Smooth muscle cell (in vitro differentiated cells): Measurements from ENCODE around the gene TSPAN7. TPM values are rescaled to one million over a fixed set of nuclear protein-coding genes. Genes with fewer than 3 reads are reported as not detected.

Source experiments
- DNase-seq: peaks from one replicate; lab custom pipeline; 2025; ENCODE audit not compliant: unreplicated experiment; lab: John Stamatoyannopoulos, UW
- H2AFZ ChIP-seq: fragments of 200-600 bp; sonication (generic); 2 replicates; pipeline ENCODE4 v1.6.0; 2016; ENCODE audit warnings: antibody characterized with exemption, low read depth, mild to moderate bottlenecking
- H3F3A ChIP-seq: fragments of 200-600 bp; sonication (generic); 2 replicates; pipeline ENCODE4 v1.6.0; 2017; ENCODE audit warnings: antibody characterized with exemption, low read depth
- H3K27ac ChIP-seq: fragments of 200-600 bp; sonication (generic); 2 replicates; pipeline ENCODE4 v1.5.1; 2016; ENCODE audit warnings: low read depth, mild to moderate bottlenecking
- H3K27me3 ChIP-seq: fragments of 200-600 bp; sonication (generic); 2 replicates; pipeline ENCODE4 v1.6.1; 2016; ENCODE audit warnings: low read depth, mild to moderate bottlenecking
- H3K36me3 ChIP-seq: fragments of 200-600 bp; sonication (generic); 2 replicates; pipeline ENCODE4 v1.5.1; 2016; ENCODE audit warnings: low read depth
- H3K4me1 ChIP-seq: fragments of 200-600 bp; sonication (generic); 2 replicates; pipeline ENCODE4 v1.5.1; 2016; ENCODE audit warnings: low read depth
- H3K4me2 ChIP-seq: fragments of 200-600 bp; sonication (generic); 2 replicates; pipeline ENCODE4 v1.6.0; 2016; ENCODE audit warnings: mild to moderate bottlenecking
- H3K4me3 ChIP-seq: fragments of 200-600 bp; sonication (generic); 2 replicates; pipeline ENCODE4 v1.5.1; 2016; ENCODE audit warnings: mild to moderate bottlenecking
- H3K79me2 ChIP-seq: fragments of 200-600 bp; sonication (generic); 2 replicates; pipeline ENCODE4 v1.6.0; 2016; ENCODE audit warnings: low read depth, mild to moderate bottlenecking
- H3K9ac ChIP-seq: fragments of 200-600 bp; sonication (generic); 2 replicates; pipeline ENCODE4 v1.6.0; 2016; ENCODE audit warnings: low read depth
- H3K9me3 ChIP-seq: fragments of 200-600 bp; sonication (generic); replicated peaks from 2 replicates; pipeline ENCODE4 v1.5.1; 2016; ENCODE audit warnings: low read depth
- H4K20me1 ChIP-seq: fragments of 200-600 bp; sonication (generic); 2 replicates; pipeline ENCODE4 v1.6.0; 2016; ENCODE audit warnings: low read depth
- CTCF ChIP-seq: fragments of 200-600 bp; sonication (generic); IDR thresholded peaks from 2 replicates; pipeline ENCODE4 v1.5.1; 2017; ENCODE audit warnings: borderline replicate concordance, mild to moderate bottlenecking, antibody characterized with exemption; ENCODE audit not compliant: insufficient read depth, poor library complexity, severe bottlenecking
- WGBS: methylation state at CpG from one replicate; pipeline ENCODE4 v1.1.7; 2016; ENCODE audit warnings: low lambda C conversion rate; 5-methylcytosine and 5-hydroxymethylcytosine counted together
- polyA plus RNA-seq: library from polyadenylated mRNA; unstranded; fragments of >200 nt; fragmentation: Nextera tagmentation; extraction: Ambion mirVana; gene quantifications from 2 replicates; pipeline ENCODE4 v1.2.1, GENCODE V29; 2016
- total RNA-seq: library from RNA; depleted of rRNA; stranded (reverse); fragments of >200 nt; gene quantifications from 2 replicates; pipeline ENCODE4 v1.2.3, GENCODE V29; 2014

The TSPAN7 gene
- total and polyA plus RNA-seq, 2 experiments from 2014 or later, result 1.5 to 3.9 TPM

- H3K36me3 ChIP-seq, result no peaks in the 10 kb centered on the region
- no peaks in the 10 kb centered on the region for H3K79me2 ChIP-seq
- H3K27ac ChIP-seq, result no peak overlapping the region
- no peaks in the 10 kb centered on the region for H3F3A ChIP-seq
- H3K4me3 ChIP-seq, result no peak overlapping the region
- 70% methylated on average over 1 of the region's 1 CpG for WGBS
- H3K27me3 ChIP-seq, result no peaks in the 10 kb centered on the region
- H3K4me1 ChIP-seq, result no peaks in the 10 kb centered on the region
- no peak for DNase-seq
- no peak for TF ChIP-seq CTCF
- H3K9ac ChIP-seq, result no peak overlapping the region
- H4K20me1 ChIP-seq, result no peaks in the 10 kb centered on the region
- H2AFZ ChIP-seq, result no peak overlapping the region
- no peak overlapping the region for H3K4me2 ChIP-seq
- no peaks in the 10 kb centered on the region for H3K9me3 ChIP-seq
Observed at GRCh38 chrX:38661103-38661441, 99.7 kb downstream of the TSPAN7 start.

GRCh38 chrX:38661561-38661960, 100.2 kb downstream of the TSPAN7 start:
- WGBS, result 79% methylated on average over 5 of the region's 5 CpGs
- Histone ChIP-seq H3K9ac (no peak overlapping the region), H4K20me1 (no peaks in the 10 kb centered on the region), H3K79me2 (no peaks in the 10 kb centered on the region), H2AFZ (no peak overlapping the region), H3K36me3 (no peaks in the 10 kb centered on the region), H3K27me3 (no peaks in the 10 kb centered on the region), H3F3A (no peaks in the 10 kb centered on the region), H3K4me2 (no peak overlapping the region), H3K4me3 (no peak overlapping the region), H3K27ac (no peak overlapping the region), H3K9me3 (no peaks in the 10 kb centered on the region), H3K4me1 (no peaks in the 10 kb centered on the region)
- TF ChIP-seq CTCF, result no peak
- DNase-seq, result no peak

- Histone ChIP-seq H4K20me1 (no peaks in the 10 kb centered on the region), H3K36me3 (no peaks in the 10 kb centered on the region), H3F3A (no peaks in the 10 kb centered on the region), H3K4me3 (no peak overlapping the region), H3K79me2 (no peaks in the 10 kb centered on the region), H3K9ac (no peak overlapping the region), H3K27me3 (no peaks in the 10 kb centered on the region), H3K9me3 (no peaks in the 10 kb centered on the region), H2AFZ (no peak overlapping the region), H3K4me1 (no peaks in the 10 kb centered on the region), H3K27ac (no peak overlapping the region), H3K4me2 (no peak overlapping the region)
- 39% methylated on average over 2 of the region's 2 CpGs for WGBS
- no peak for TF ChIP-seq CTCF
- DNase-seq, result no peak
Observed at GRCh38 chrX:38662640-38663039, 101.3 kb downstream of the TSPAN7 start.

- TF ChIP-seq CTCF, result peak; percentile 51
- WGBS, result 29% methylated on average over 5 of the region's 5 CpGs
Observed at GRCh38 chrX:38664285-38664684, 102.9 kb downstream of the TSPAN7 start.

More at GRCh38 chrX:38664285-38664684, 102.9 kb downstream of the TSPAN7 start:
- no peak overlapping the region for H3K4me3 ChIP-seq
- no peaks in the 10 kb centered on the region for H3K9me3 ChIP-seq
- no peak overlapping the region for H3K9ac ChIP-seq
- no peak overlapping the region for H3K27ac ChIP-seq
- DNase-seq, result no peak
- H3K4me1 ChIP-seq, result no peaks in the 10 kb centered on the region
- H3K4me2 ChIP-seq, result no peak overlapping the region
- no peaks in the 10 kb centered on the region for H3K79me2 ChIP-seq
- no peaks in the 10 kb centered on the region for H3K36me3 ChIP-seq
- no peaks in the 10 kb centered on the region for H4K20me1 ChIP-seq
- H3K27me3 ChIP-seq, result no peaks in the 10 kb centered on the region
- no peaks in the 10 kb centered on the region for H3F3A ChIP-seq
- H2AFZ ChIP-seq, result no peak overlapping the region
